Measurements from ENCODE around the gene NXPH1. TPM values are rescaled to one million over a fixed set of nuclear protein-coding genes. Genes with fewer than 3 reads are reported as not detected.

The NXPH1 gene
- polyA plus RNA-seq, 1 donor from 2014 or later, result 15.9 TPM

DNA sequence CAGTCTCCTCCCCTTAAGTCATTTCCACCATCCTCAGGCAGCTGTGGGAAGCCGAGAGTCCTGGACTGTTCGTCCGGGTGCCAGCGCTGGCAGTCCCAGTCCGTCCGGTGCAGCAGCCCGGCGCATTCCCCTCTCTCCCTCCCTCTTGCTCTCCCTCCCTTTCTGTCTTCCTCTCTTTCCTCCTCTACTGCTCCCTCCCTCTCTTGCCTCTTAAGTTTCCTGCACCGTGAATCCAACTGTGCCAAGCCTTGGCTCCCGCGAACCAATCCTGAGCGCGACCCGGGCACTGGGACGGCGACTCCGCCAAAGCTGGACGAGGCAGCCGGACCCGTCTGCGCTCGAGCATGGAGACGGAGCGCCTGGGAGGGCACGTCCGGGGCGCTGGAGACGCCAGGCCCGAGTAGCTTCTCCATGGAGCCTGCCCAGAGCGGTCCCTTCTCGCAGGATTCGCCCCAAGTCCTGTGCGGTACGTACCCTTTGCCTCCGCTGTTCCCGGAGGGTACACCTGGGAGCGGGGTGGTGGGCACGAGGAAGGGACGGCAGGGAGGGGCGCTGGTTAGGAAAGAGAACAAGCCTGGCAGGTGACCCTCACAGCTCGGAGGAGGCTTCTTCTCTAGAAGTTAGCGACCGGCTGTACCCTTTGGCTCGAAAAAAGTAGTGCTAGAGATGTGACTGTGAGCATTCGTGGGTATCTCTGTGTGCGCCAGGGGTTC lies 1.0 kb downstream of the NXPH1 start:
- TF ChIP-seq SMC3 (conservative IDR thresholded peaks at IDR 0.05; ENCODE audit: poor library complexity) (no peak), POLR2AphosphoS5 (IDR thresholded peaks at IDR 0.05) (no peak), CTCF (IDR thresholded peaks at IDR 0.05; ENCODE audit: poor library complexity, severe bottlenecking) (no peak), MXI1 (conservative IDR thresholded peaks at IDR 0.05; ENCODE audit: poor library complexity, severe bottlenecking) (no peak), TAF1 (IDR thresholded peaks at IDR 0.05; ENCODE audit: low read depth) (peak; percentile 21), EZH2 (IDR thresholded peaks at IDR 0.05; ENCODE audit: borderline replicate concordance, insufficient read depth, low read length, poor library complexity, severe bottlenecking) (peak; percentile 49)
- Histone ChIP-seq H3K79me2 (replicated peaks; ENCODE audit: insufficient read depth, low read length) (no peaks in the 10 kb centered on the region), H3K9me3 (ENCODE audit: low read length) (no peaks in the 10 kb centered on the region), H3K4me2 (ENCODE audit: low read length) (peak overlapping the region; percentile 59), H3K27me3 (ENCODE audit: insufficient read depth, low read depth, low read length) (peaks cover 82% of the 10 kb centered on the region), H3K27ac (ENCODE audit: low read length) (peak overlapping the region; percentile 12), H3K9ac (ENCODE audit: low read length) (peak overlapping the region; percentile 54), H3F3A (ENCODE audit: insufficient read depth, low read length, poor library complexity, severe bottlenecking) (no peaks in the 10 kb centered on the region), H3K36me3 (ENCODE audit: insufficient read depth, low read length) (no peaks in the 10 kb centered on the region), H2AFZ (ENCODE audit: low read depth, low read length) (no peak overlapping the region), H3K9me2 (ENCODE audit: insufficient read depth, low read length) (no peaks in the 10 kb centered on the region), H4K20me1 (ENCODE audit: insufficient read depth) (no peaks in the 10 kb centered on the region), H3K4me3 (ENCODE audit: low read length) (peak overlapping the region; percentile 66)

- H4K20me1 ChIP-seq (ENCODE audit: insufficient read depth), result no peaks in the 10 kb centered on the region
- H3K9me3 ChIP-seq (ENCODE audit: low read length), result no peaks in the 10 kb centered on the region
- no peaks in the 10 kb centered on the region for H3F3A ChIP-seq (ENCODE audit: insufficient read depth, low read length, poor library complexity, severe bottlenecking)
- H3K27me3 ChIP-seq (ENCODE audit: insufficient read depth, low read depth, low read length), result peaks cover 88% of the 10 kb centered on the region
- TF ChIP-seq RAD21 (conservative IDR thresholded peaks at IDR 0.05) (no peak), CTCF (IDR thresholded peaks at IDR 0.05; ENCODE audit: poor library complexity, severe bottlenecking) (peak; percentile 12)
- H3K79me2 ChIP-seq (replicated peaks; ENCODE audit: insufficient read depth, low read length), result no peaks in the 10 kb centered on the region
- no peak overlapping the region for H2AFZ ChIP-seq (ENCODE audit: low read depth, low read length)
- peak overlapping the region; percentile 10 for H3K27ac ChIP-seq (ENCODE audit: low read length)
- H3K36me3 ChIP-seq (ENCODE audit: insufficient read depth, low read length), result no peaks in the 10 kb centered on the region
- no peaks in the 10 kb centered on the region for H3K9me2 ChIP-seq (ENCODE audit: insufficient read depth, low read length)
- peak overlapping the region; percentile 66 for H3K4me3 ChIP-seq (ENCODE audit: low read length)
- peak overlapping the region; percentile 27 for H3K4me2 ChIP-seq (ENCODE audit: low read length)
- peak overlapping the region; percentile 54 for H3K9ac ChIP-seq (ENCODE audit: low read length)
Observed at GRCh38 chr7:8435095-8435494, 1.7 kb downstream of the NXPH1 start.

Measured in neural cell (in vitro differentiated cells).